Measurements from ENCODE around the gene NKD2. TPM values are rescaled to one million over a fixed set of nuclear protein-coding genes. Genes with fewer than 3 reads are reported as not detected.
A peak's percentile ranks its signal among the peaks of the same experiment; 100 is the strongest.
"Not testable (repeated sequence)": the region's sequence is repeated elsewhere in the genome, so short reads cannot be mapped to it uniquely, and the experiment has no call there.

The NKD2 gene
- total RNA-seq, 1 experiment from 2014 or later, result 12.3 TPM

GRCh38 chr5:1080432-1080831 is 71.8 kb downstream of the NKD2 start:
- H3K4me1 ChIP-seq (ENCODE audit: control insufficient read depth, insufficient read depth, low read length), result peaks cover 10% of the 10 kb centered on the region
- H3K27ac ChIP-seq (ENCODE audit: low read length), result peak overlapping the region; percentile 81
- H3K27me3 ChIP-seq (ENCODE audit: control insufficient read depth, insufficient read depth, low read length), result no peaks in the 10 kb centered on the region
- TSS peak; percentile 55 for BruUV-seq (replicated peaks)
- no peak for TF ChIP-seq CTCF (IDR thresholded peaks at IDR 0.05)
- no peak for TF ChIP-seq REST (IDR thresholded peaks at IDR 0.05; ENCODE audit: insufficient read depth in 1 of 2, low read depth in 2 of 2, low read length in 1 of 2)
- no peak for TF ChIP-seq TCF7L2 (IDR thresholded peaks at IDR 0.05; ENCODE audit: low read depth, low read length)
- no peak for TF ChIP-seq SIN3A (IDR thresholded peaks at IDR 0.05; ENCODE audit: borderline replicate concordance, insufficient read depth, low read depth, low read length)
- TF ChIP-seq POLR2AphosphoS5 (IDR thresholded peaks at IDR 0.05; ENCODE audit: low read depth, low read length), result no peak
- intact Hi-C loops (cut with micrococcal nuclease; ENCODE audit: unreplicated experiment) (no loop called here), in situ Hi-C loops (cut with HindIII; ENCODE audit: low pct_unique_long_range_greater_than_20kb, low sequenced_read_pairs) (no loop called here)
- ChIA-PET CTCF (no interaction called here), POLR2A (no interaction called here)
- no peak for DNase-seq (ENCODE audit: low read depth, low spot score)
- no peak overlapping the region for H3K4me3 ChIP-seq (ENCODE audit: low read depth in 2 of 2, low read length in 2 of 2)
- H3K9me3 ChIP-seq (ENCODE audit: control insufficient read depth, insufficient read depth, low read depth, low read length), result no peaks in the 10 kb centered on the region
- ATAC-seq, result peak; percentile 46
- H3K36me3 ChIP-seq (ENCODE audit: control insufficient read depth, insufficient read depth, low read length), result peaks cover 5% of the 10 kb centered on the region

- intact Hi-C loops (cut with micrococcal nuclease; ENCODE audit: unreplicated experiment) (no loop called here), in situ Hi-C loops (cut with HindIII; ENCODE audit: low pct_unique_long_range_greater_than_20kb, low sequenced_read_pairs) (no loop called here)
- H3K27ac ChIP-seq (ENCODE audit: low read length), result peak overlapping the region; percentile 81; the same call in 1 of the 2 replicates
- no peak for TF ChIP-seq POLR2AphosphoS5 (IDR thresholded peaks at IDR 0.05; ENCODE audit: low read depth, low read length)
- TF ChIP-seq CTCF (IDR thresholded peaks at IDR 0.05), result no peak
- no peak for TF ChIP-seq REST (IDR thresholded peaks at IDR 0.05; ENCODE audit: insufficient read depth in 1 of 2, low read depth in 2 of 2, low read length in 1 of 2)
- TF ChIP-seq TCF7L2 (IDR thresholded peaks at IDR 0.05; ENCODE audit: low read depth, low read length), result no peak
- TF ChIP-seq SIN3A (IDR thresholded peaks at IDR 0.05; ENCODE audit: borderline replicate concordance, insufficient read depth, low read depth, low read length), result no peak
- ATAC-seq, result no peak
- H3K4me1 ChIP-seq (ENCODE audit: control insufficient read depth, insufficient read depth, low read length), result peaks cover 10% of the 10 kb centered on the region
- H3K27me3 ChIP-seq (ENCODE audit: control insufficient read depth, insufficient read depth, low read length), result no peaks in the 10 kb centered on the region
- ChIA-PET CTCF (no interaction called here), POLR2A (interaction anchor here (0.7 kb wide), 1 partner anchor 104 kb away, joined by 3 read pairs; no protein-coding TSS in a partner anchor)
- peaks cover 5% of the 10 kb centered on the region for H3K36me3 ChIP-seq (ENCODE audit: control insufficient read depth, insufficient read depth, low read length)
- H3K9me3 ChIP-seq (ENCODE audit: control insufficient read depth, insufficient read depth, low read depth, low read length), result no peaks in the 10 kb centered on the region
- no peak overlapping the region for H3K4me3 ChIP-seq (ENCODE audit: low read depth in 2 of 2, low read length in 2 of 2)
- no peak for DNase-seq (ENCODE audit: low read depth, low spot score)
- no TSS peak for BruUV-seq (replicated peaks)
These were observed 72.9 kb downstream of the NKD2 start for GRCh38 chr5:1081519-1081918.

- CTCF ChIA-PET; POLR2A ChIA-PET; BruUV-seq (replicated peaks); in situ Hi-C loops (cut with HindIII; ENCODE audit: low pct_unique_long_range_greater_than_20kb, low sequenced_read_pairs); DNase-seq (ENCODE audit: low read depth, low spot score); H3K4me3 ChIP-seq (ENCODE audit: low read depth in 2 of 2, low read length in 2 of 2); H3K36me3 ChIP-seq (ENCODE audit: control insufficient read depth, insufficient read depth, low read length); intact Hi-C loops (cut with micrococcal nuclease; ENCODE audit: unreplicated experiment); H3K9me3 ChIP-seq (ENCODE audit: control insufficient read depth, insufficient read depth, low read depth, low read length); H3K27me3 ChIP-seq (ENCODE audit: control insufficient read depth, insufficient read depth, low read length); ATAC-seq: not testable (repeated sequence)
- Histone ChIP-seq H3K4me1 (ENCODE audit: control insufficient read depth, insufficient read depth, low read length) (peaks cover 10% of the 10 kb centered on the region), H3K27ac (ENCODE audit: low read length) (peak overlapping the region; percentile 39)
These were observed 74.4 kb downstream of the NKD2 start for GRCh38 chr5:1083026-1083425.

Measured in Panc1 (cell line).